Mesodermal cell (in vitro differentiated cells): ENCODE measurements around the gene VCL.

ENCODE experiments used
- H3K27ac ChIP-seq: 2 replicates; pipeline ENCODE4 v1.7.0; 2013; ENCODE audit warnings: mild to moderate bottlenecking, low read depth, low read length, moderate library complexity; ENCODE audit not compliant: severe bottlenecking
- H3K36me3 ChIP-seq: 2 replicates; pipeline ENCODE4 v1.7.1; 2013; ENCODE audit warnings: mild to moderate bottlenecking, low read length, moderate library complexity; ENCODE audit not compliant: control insufficient read depth, insufficient read depth
- H3K4me1 ChIP-seq: one replicate; pipeline ENCODE4 v1.7.1; 2013; ENCODE audit warnings: mild to moderate bottlenecking, low read length; ENCODE audit not compliant: insufficient read depth, control insufficient read depth, poor library complexity, severe bottlenecking
- H3K4me3 ChIP-seq: 2 replicates; pipeline ENCODE4 v1.7.0; 2013; ENCODE audit warnings: low read length, control low read depth, mild to moderate bottlenecking; ENCODE audit not compliant: insufficient read depth, poor library complexity, severe bottlenecking; ENCODE audit errors: extremely low read depth
- H3K9me3 ChIP-seq: 2 replicates; pipeline ENCODE4 v1.7.1; 2013; ENCODE audit warnings: mild to moderate bottlenecking, low read length, moderate library complexity; ENCODE audit not compliant: control insufficient read depth
- WGBS, 2 experiments: methylation state at CpG; one replicate each; pipeline ENCODE4 v1.1.5; 2013; ENCODE audit warnings: missing lambda C conversion rate in 2 of 2; ENCODE audit not compliant: insufficient coverage in 2 of 2; 5-methylcytosine and 5-hydroxymethylcytosine counted together

The VCL gene

GRCh38 chr10:74040200-74041126, 42.5 kb downstream of the VCL start:
- 67 to 100% methylated on average over 1 of the region's 3 CpGs for WGBS, 2 experiments
- Histone ChIP-seq H3K9me3 (no peaks in the 10 kb centered on the region), H3K36me3 (peaks cover 59% of the 10 kb centered on the region), H3K4me1 (no peaks in the 10 kb centered on the region), H3K4me3 (no peak overlapping the region), H3K27ac (no peak overlapping the region)

GRCh38 chr10:74044419-74044818, 46.5 kb downstream of the VCL start:
- peaks cover 55% of the 10 kb centered on the region for H3K36me3 ChIP-seq
- H3K4me1 ChIP-seq: no peaks in the 10 kb centered on the region
- no CpG with 5 or more reads among the region's 2 CpGs for WGBS, 2 experiments
- H3K4me3 ChIP-seq: no peak overlapping the region
- H3K9me3 ChIP-seq: no peaks in the 10 kb centered on the region
- H3K27ac ChIP-seq: no peak overlapping the region

GRCh38 chr10:74047304-74047703, 49.4 kb downstream of the VCL start:
- 100% methylated on average over 1 of the region's 2 CpGs for WGBS, 2 experiments
- H3K36me3 ChIP-seq: peaks cover 48% of the 10 kb centered on the region
- H3K4me1 ChIP-seq: peaks cover 6% of the 10 kb centered on the region
- H3K4me3 ChIP-seq: no peak overlapping the region
- H3K27ac ChIP-seq: peak overlapping the region; percentile 50
- H3K9me3 ChIP-seq: no peaks in the 10 kb centered on the region

- Histone ChIP-seq H3K27ac (peak overlapping the region; percentile 50), H3K36me3 (peaks cover 51% of the 10 kb centered on the region), H3K4me3 (no peak overlapping the region), H3K9me3 (no peaks in the 10 kb centered on the region), H3K4me1 (peaks cover 8% of the 10 kb centered on the region)
- WGBS, 2 experiments: 100% methylated on average over 2 of the region's 3 CpGs; no CpG with 5 or more reads in 1 of the 2 experiments
These were observed 50.0 kb downstream of the VCL start for GRCh38 chr10:74047871-74048270.

GRCh38 chr10:74048433-74048832, 50.5 kb downstream of the VCL start:
- WGBS, 2 experiments: 100% methylated on average over 1 of the region's 2 CpGs

GRCh38 chr10:74049955-74050354, 52.0 kb downstream of the VCL start:
- peaks cover 13% of the 10 kb centered on the region for H3K4me1 ChIP-seq

More at GRCh38 chr10:74048433-74048832, 50.5 kb downstream of the VCL start:
- Histone ChIP-seq H3K4me3 (no peak overlapping the region), H3K4me1 (peaks cover 8% of the 10 kb centered on the region), H3K36me3 (peaks cover 46% of the 10 kb centered on the region), H3K9me3 (no peaks in the 10 kb centered on the region), H3K27ac (no peak overlapping the region)

GRCh38 chr10:74050653-74051052, 52.7 kb downstream of the VCL start:
- no CpG with 5 or more reads among the region's 1 CpG for WGBS, 2 experiments
- Histone ChIP-seq H3K4me1 (peaks cover 15% of the 10 kb centered on the region), H3K36me3 (peaks cover 33% of the 10 kb centered on the region), H3K9me3 (no peaks in the 10 kb centered on the region), H3K27ac (no peak overlapping the region), H3K4me3 (no peak overlapping the region)

More at GRCh38 chr10:74049955-74050354, 52.0 kb downstream of the VCL start:
- H3K36me3 ChIP-seq: peaks cover 40% of the 10 kb centered on the region
- WGBS, 2 experiments: 100% methylated on average over 1 of the region's 1 CpG
- H3K4me3 ChIP-seq: no peak overlapping the region
- no peaks in the 10 kb centered on the region for H3K9me3 ChIP-seq
- H3K27ac ChIP-seq: no peak overlapping the region

GRCh38 chr10:74051736-74052342, 53.9 kb downstream of the VCL start:
- Histone ChIP-seq H3K9me3 (no peaks in the 10 kb centered on the region), H3K4me1 (peaks cover 22% of the 10 kb centered on the region), H3K36me3 (peaks cover 21% of the 10 kb centered on the region), H3K27ac (peak overlapping the region; percentile 51), H3K4me3 (no peak overlapping the region)
- 87 to 94% methylated on average over 2 to 3 of the region's 5 CpGs for WGBS, 2 experiments

GRCh38 chr10:74052994-74053393, 55.1 kb downstream of the VCL start:
- Histone ChIP-seq H3K4me1 (peaks cover 31% of the 10 kb centered on the region), H3K27ac (no peak overlapping the region), H3K36me3 (peaks cover 16% of the 10 kb centered on the region), H3K9me3 (no peaks in the 10 kb centered on the region), H3K4me3 (no peak overlapping the region)
- WGBS, 2 experiments: no CpG with 5 or more reads among the region's 1 CpG

- H3K27ac ChIP-seq: peak overlapping the region; percentile 92
- peaks cover 25% of the 10 kb centered on the region for H3K36me3 ChIP-seq
- H3K4me1 ChIP-seq: peaks cover 34% of the 10 kb centered on the region
- 100% methylated on average over 1 of the region's 4 CpGs for WGBS, 2 experiments
- no peaks in the 10 kb centered on the region for H3K9me3 ChIP-seq
- no peak overlapping the region for H3K4me3 ChIP-seq
These were observed 57.6 kb downstream of the VCL start for GRCh38 chr10:74055383-74056049.
